ENCODE results near the gene ZDHHC17.

The ZDHHC17 gene

GRCh38 chr12:76830436-76830835 lies 66.5 kb downstream of the ZDHHC17 start:
- no peak for DNase-seq (ENCODE audit: low read depth)

DNA sequence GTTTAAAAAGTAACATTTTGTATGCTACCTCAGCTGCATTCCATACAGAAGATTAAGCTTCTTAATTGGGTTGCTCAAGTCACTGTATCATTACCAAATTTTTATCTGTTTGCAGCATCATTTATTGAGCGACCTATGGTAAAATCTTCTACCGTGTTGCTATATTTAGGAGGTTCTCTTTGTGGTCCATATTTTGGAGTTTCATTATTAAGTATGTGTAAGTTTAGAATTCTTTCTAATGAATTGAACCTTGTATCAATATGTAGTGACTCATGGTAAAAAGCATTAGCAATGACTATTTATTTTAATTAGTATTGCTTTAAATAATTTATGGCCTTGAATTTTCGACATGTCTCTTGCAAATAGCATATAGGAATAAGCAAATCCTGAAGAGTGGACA lies 72.7 kb downstream of the ZDHHC17 start:
- no peak for DNase-seq (ENCODE audit: low read depth)

GRCh38 chr12:76847260-76847659 lies 83.3 kb downstream of the ZDHHC17 start:
- DNase-seq (ENCODE audit: low read depth), result no peak

GRCh38 chr12:76848132-76848531 lies 84.2 kb downstream of the ZDHHC17 start:
- DNase-seq (ENCODE audit: low read depth), result no peak

GRCh38 chr12:76852106-76852505 lies 88.2 kb downstream of the ZDHHC17 start:
- no peak for DNase-seq (ENCODE audit: low read depth)

GRCh38 chr12:76855271-76855670 lies 91.4 kb downstream of the ZDHHC17 start:
- no peak for DNase-seq (ENCODE audit: low read depth)

GRCh38 chr12:76856018-76856644 lies 92.2 kb downstream of the ZDHHC17 start:
- no peak for DNase-seq (ENCODE audit: low read depth)

GRCh38 chr12:76859611-76860010 lies 95.7 kb downstream of the ZDHHC17 start:
- DNase-seq (ENCODE audit: low read depth), result no peak

GRCh38 chr12:76860256-76860655 lies 96.3 kb downstream of the ZDHHC17 start:
- DNase-seq (ENCODE audit: low read depth), result no peak

DNA sequence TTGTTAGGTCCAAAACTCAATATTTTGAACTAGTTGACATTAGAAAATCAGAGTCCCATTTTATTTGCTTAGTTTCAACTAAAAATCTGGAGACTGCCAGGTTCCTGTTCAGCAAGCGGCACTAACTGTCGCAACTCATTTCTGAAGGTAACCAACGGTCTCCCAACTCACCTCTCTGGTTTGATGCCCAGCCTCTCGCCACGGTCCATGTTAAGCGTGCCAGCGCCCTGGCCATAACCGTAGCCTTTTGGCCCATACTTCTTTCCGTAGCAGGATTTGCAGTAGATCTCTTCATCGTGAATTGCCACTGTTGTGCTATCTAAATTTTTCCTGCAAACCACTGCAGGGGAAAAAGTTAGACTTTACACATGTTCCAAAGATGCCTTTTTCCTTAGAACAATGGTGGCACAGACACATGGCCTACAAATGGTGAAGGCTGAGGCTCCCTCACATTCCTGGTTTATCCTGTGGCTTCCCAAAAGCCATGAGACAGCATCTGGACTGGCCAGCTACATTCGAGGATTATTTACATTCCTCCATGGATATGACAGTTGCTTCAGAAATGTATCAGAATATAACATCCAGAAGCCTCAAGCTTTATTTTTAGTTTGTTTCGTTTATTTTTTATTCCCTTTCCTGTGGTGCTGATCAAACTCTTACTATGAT lies 99.2 kb downstream of the ZDHHC17 start:
- DNase-seq (ENCODE audit: low read depth), result no peak

DNA sequence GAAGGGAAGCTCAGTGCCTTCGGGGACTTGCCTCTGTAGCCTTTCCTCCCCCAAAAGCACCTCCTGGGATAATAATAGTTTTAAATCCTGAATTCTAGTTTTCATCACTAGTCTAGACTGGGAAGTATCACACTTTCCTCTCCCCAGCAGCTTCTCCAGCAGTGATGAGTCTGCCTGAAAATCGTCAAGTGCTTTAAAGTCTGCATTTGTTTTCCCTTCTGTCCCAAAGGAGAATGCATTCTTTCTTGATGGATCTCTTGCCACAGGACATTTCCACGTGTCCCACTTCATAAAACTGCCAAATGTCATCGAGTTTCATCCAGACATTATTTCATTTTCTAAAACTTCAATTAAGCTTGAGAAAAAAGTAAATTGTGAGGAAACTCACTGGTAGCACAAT lies 99.9 kb downstream of the ZDHHC17 start:
- no peak for DNase-seq (ENCODE audit: low read depth)

DNA sequence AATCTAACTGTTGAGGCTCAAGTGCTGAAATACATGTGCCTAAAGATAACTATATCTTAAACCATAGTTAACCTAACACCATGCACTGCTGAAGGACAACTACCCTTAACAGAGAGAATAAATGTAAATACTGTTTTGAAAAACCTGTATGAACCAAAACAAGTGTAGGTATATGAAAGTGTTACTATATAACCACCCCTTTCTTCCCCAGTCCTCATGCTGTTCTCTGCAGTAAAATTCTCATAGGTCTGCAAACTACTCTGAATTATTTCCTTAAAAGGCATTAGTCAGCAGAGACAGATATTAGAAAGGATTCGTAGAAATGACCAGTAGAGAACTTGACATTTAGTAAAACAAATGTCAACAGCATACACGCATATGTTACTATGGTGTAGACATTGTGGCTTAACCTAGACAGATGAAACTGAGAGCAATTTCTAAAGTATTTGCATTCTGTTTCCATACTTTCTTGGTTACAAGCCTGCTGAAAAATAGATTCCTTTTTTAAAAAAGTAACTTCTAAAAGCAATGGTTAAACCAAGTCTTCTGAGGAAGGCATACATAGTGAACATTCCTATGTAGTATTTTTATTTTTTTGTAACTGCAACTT lies 101.0 kb downstream of the ZDHHC17 start:
- DNase-seq (ENCODE audit: low read depth), result no peak

DNA sequence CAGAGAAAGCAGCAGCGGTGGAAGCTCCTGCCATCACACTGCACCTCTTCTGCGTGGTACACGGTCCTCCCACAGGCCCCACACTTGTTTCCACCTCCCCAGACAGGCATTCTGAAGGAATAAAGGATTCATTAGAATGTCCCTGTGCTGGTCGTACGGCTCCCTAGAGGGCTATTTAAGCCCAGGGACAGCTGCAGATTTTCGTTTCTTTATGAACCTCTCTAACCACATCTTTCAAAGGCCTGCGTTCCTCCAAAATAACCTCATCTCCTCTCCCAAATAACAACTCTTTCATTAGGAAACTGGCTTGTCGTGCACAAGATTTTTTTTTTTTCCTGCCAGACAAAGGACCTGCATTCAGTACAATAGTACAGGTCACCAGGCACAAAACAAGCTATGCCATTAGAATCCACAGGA lies 102.2 kb downstream of the ZDHHC17 start:
- no peak for DNase-seq (ENCODE audit: low read depth)

DNA sequence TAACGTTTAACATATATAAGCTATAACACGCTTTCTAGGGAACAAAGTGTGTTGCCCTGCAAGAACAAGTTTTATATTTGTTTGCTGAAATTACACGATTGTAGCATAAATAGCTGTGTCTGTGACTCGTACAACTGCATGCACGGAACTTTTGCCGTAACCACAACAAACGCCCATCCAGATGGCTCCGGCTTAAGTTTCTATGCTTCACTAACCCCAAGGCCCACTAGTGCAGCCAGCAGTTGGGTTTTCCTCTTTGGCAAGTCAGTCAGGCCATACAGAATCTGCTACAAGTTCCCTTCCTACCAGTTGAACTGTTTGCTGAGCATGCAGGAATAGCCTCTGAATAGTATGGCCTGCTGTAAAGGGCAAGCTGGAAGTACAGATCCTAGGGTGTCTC lies 102.8 kb downstream of the ZDHHC17 start:
- no peak for DNase-seq (ENCODE audit: low read depth)

GRCh38 chr12:76871082-76871481 lies 107.2 kb downstream of the ZDHHC17 start:
- no peak for DNase-seq (ENCODE audit: low read depth)

- DNase-seq (ENCODE audit: low read depth), result no peak
Observed at GRCh38 chr12:76871742-76872141, 107.8 kb downstream of the ZDHHC17 start.

DNA sequence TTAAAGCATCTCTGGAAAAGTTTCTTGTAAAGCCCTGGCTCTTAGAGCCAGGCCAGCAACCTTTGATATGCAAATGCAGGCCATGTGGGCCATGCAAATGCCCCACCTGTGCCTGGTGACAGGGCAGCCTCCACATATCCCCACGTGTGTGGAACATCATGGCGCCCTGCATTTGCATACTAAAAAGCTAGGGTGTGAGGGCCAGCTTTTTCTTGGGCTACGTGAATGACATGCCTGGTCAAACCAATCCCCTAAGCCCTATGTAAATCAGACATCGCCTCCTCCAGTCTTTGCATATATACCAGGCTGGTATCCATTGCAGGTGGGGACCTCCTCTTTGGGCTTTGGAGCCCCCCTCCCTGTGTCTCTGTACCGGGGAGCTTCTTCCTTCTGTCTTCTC lies 108.5 kb downstream of the ZDHHC17 start:
- DNase-seq (ENCODE audit: low read depth), result no peak

DNA sequence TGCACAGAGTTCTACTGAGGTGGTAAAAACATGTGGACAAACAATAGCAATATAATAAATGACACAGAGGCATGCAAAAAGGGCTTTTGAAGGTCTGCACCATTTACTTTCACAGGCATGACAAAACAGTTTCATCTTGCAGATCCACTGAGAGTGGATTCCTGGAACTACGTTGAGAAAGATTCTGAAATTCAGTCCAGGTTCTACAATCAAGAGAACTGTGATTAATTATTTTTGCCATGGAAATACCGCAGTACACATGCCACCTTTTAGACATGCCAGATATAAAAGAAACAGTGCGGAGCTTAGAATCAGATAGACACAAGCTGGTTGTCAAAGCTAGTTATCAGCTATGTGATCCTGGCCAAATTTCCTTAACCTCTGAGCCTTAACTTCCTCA lies 110.1 kb downstream of the ZDHHC17 start:
- no peak for DNase-seq (ENCODE audit: low read depth)

DNA sequence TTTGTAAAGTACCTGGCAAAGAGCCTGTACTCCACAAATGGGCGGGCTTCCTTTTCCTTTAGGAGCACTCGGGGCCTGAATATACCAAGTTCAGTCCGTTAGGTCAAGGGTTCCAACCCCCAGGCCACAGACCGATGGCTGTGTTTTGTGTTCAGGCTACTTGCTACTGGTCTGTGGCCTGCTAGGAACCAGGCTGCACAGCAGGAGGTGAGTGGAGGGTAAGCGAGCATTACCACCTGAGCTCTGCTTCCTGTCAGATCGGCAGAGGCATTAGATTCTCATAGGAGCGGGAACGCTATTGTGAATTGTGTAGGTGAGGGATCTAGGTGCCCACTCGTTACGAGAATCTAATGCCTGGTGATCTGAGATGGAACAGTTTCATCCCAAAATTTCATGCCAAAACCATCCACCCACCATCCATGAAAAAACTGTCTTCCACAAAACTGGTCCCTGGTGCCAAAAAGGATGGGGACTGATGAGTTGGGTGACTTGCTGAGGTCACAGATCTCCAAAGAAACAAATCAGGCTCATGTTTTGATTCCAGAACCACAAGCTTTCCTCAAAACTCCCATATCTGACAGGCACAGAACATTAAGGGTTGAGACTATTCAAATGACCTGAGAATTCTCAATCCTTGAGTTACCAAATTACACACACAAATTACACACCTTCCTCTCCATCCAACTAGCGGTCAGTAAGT lies 110.7 kb downstream of the ZDHHC17 start:
- no peak for DNase-seq (ENCODE audit: low read depth)

- DNase-seq (ENCODE audit: low read depth), result no peak
Observed at GRCh38 chr12:76876696-76877229, 112.8 kb downstream of the ZDHHC17 start.

DNA sequence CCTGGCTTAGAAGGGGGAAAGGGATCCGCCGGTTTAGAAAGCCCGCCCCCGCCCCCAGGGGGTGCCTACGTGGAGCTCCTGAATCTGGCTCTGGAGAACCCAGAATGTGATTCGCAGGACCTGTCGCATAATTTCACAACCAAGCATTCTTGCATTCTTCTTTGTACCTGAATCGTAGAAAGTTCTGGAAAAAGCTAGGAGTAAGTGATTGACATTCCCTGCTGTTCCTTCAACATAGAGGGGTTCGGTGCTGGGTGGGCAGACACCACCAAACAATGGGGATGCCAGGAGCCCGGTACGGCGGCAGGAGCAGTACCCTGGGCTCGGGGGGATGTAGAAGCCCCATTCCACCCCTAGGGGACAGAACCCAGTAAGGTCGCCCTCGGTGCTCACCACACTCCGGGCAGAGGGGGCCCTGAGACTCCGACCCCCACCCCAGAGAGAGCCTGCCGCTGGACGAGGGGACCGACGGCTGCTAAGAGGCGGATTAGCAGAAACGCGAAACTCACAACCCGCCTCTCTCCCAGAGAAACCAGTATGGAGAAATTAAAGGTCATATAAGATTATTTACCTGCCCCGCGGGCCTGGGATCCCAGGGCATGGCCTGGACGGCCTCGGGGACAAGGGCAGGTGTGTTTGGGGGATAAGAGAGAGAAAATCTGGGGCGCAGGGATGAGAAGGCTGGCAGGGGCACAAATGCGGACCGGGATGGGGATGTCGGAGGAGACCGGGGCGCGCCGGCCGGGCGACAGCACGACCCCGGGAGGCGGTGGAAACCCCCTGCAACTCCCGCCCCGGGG lies 114.4 kb downstream of the ZDHHC17 start:
- no peak for DNase-seq (ENCODE audit: low read depth)
